NCI-H146 treated with DMSO at 0.1 percent for 48 hours (cell line): Measurements from ENCODE around the gene TFCP2L1.

ENCODE experiments used
- DNase-seq: peaks from one replicate; lab custom pipeline; 2025; ENCODE audit not compliant: unreplicated experiment; lab: John Stamatoyannopoulos, UW

TFCP2L1 gene

DNA sequence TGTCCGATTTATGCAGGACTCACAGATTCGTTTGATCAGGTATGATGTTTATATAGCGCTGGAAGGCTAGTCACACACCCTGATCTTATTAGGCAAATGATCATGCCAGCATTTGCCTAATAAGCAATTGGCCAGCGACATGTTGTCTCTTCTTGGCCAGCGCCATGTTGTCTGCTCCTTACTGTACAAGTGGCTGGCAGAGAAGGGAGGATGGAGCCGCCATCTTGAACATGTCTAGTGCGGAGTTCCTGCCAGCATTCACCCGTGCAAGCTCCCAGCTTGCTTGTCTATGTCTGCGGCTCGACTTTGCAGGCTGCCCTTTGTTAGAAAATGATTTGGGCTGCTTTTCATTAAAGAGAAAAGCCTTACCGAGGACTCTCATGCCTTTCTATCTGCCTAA, 106.3 kb downstream of the TFCP2L1 start:
- no peak for DNase-seq

DNA sequence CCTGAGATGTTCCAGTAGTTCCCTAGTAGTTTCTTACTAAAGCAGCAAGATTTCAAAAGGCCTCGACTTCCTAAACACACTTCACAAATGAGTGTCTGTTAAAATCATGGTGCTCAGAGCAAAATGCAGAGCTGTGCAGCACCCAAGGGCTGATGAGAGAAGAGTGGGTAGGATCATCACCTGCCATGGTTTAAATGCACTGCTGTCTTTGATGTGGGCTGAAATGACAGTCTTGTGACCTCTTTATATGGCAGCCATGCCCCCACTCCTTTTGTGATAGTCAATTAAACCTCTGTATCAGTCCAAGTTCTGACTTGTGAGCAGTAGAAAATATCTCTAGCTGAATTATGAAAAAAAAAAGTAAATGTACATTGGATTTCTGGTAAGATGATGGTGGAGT, 107.1 kb downstream of the TFCP2L1 start:
- no peak for DNase-seq

DNA sequence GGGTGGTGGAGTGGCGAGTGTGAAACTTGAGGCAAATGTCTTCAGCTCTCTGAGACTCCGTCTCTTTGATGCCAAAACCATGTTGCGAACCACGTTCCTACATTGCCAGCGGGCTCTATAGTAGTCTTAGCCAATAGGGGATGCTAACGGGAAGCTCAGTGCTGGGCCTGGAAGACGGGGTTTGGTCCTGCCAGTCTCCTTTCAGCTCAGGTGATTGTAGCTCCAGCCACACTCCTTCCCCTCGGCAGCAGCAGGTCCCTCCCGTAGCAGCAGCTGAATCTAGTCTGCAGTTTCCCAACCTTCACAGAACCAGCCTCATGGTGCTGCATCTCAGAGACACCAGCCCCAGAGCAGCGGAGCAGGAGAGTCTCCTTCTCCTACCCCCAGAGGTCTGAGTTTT, 109.7 kb downstream of the TFCP2L1 start:
- DNase-seq, result no peak

DNA sequence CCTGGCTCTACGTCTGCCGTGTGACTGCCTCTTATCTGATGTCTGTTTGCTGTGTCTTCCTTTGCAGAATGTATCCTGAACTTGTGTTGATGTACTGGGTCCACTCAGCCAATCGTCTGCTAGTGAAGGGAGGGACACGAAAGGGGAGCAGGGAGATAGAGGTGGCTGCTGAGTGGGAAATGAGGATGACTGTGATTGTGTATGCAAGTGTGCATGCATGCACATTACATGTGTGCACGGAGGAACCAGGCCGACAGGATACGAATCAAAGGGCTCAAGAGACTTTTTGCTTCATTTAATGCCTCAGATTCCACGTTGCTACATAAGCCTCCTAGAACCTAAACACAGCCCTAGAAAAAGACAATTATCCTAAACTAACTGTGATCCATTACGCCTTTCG, 111.2 kb downstream of the TFCP2L1 start:
- DNase-seq, result no peak

DNA sequence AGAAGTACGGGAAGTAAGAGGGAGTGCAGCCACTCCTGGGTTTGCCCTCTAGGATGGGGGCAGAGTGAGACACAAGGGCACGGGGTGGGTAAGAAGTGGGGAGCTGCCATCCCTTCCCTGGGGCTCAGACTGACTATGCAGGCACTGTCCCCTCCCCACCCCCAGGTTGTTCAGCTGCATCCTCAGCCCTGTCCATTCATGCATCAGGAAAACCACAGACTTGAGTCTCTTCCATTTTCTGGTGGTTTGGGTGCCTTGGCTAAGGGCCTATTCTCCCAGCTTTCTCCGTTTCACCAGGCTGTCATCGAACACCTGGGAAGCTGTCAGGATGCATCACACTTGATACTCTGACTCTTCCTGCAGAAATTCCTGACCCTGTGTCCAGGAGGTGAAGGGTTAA, 111.9 kb downstream of the TFCP2L1 start:
- no peak for DNase-seq

DNA sequence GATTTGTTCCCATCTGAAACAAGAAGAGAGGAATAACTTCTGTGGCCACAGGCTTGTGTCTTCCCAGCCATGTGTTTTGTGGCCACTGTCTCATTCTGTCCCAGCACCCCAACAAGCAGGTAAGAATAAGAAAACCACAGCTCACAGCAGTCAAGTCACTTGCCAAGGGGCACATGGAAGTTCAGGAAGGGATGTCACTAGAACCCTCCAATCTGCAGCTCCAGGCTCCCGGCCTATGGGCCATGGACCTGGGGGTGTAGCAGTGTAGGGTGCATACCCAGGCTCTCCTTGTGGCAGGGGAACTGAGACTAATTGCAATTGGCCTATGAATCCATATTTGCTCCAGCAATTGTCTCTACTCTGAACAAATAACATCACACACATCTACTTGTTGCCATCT, 112.5 kb downstream of the TFCP2L1 start:
- no peak for DNase-seq

DNA sequence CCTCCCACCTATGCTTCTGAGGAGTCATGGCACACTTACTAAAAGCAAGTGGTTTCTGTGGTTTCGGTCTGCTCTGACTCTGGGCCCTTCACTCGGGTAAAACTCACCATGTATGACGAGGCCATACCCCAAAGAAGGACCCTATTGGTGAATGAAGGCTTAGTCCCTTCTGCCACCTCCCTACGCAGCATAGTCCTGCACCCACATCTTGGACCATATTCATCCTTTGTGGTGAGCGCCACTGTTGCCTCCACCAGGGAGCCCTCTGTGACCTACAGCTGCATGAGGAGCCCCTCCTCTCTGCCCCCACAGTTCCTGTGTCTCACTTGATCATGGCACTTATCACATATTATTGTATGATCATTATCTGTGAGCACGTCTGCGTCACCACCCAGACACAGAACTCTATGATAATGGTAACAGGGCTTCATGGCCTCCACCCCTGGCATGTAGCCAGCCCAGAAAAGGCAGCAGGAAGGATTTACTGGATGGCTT, 113.3 kb downstream of the TFCP2L1 start:
- no peak for DNase-seq

DNA sequence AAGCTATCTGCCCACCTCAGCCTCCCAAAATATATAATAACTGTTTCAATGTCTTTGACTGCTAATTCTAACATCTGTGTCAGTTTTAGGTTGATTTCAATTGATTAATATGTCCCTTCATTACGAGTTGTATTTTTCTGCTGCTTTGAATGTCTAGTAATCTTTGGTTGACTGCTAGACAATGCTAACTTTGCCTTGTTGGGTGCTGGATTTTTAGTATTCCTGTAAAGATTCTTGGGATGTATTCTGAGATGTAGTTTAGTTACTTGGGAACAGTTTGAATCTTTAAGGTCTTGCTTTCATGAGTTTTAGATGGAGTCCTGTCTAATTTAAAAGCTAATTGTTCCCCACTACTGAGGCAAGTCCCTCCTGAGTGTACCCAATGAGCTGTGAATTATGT, 114.4 kb downstream of the TFCP2L1 start:
- DNase-seq, result no peak

DNA sequence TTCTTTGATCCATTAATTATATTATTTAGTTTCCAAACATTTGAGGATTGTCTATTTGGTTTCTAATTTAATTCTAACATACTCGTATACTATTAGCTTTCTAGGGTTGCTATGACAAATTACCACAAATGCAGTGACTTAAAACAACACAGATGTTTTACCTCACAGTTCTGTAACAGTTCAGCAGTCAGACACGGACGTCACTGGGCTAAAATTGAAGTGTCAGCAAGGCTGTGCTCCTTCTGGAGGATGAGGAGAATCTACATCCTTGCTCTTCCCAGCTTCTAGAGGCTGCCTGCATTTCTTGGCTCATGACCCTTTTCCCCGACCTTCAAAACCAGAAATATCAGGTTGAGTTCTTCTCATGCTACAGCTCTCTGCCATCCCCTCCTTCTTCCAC, 117.6 kb downstream of the TFCP2L1 start:
- no peak for DNase-seq
